A549 (cell line): ENCODE results near the gene KLHDC7B. TPM values are rescaled to one million over a fixed set of nuclear protein-coding genes. Genes with fewer than 3 reads are reported as not detected.

ENCODE experiments used
- ATAC-seq, 2 experiments: fragments of 200-7000 bp in 1 of 2; fragments of >200 bp in 1 of 2; cut with Nextera tagmentation in 1 of 2; cut with Tn5 transposase in 1 of 2; 3 replicates each; pipeline versions ENCODE4 v1.8.0 to v1.9.1; 2018 to 2020; ENCODE audit warnings: mild to moderate bottlenecking in 1 of 2, moderate library complexity in 1 of 2
- CTCF ChIA-PET: fragments of 300-600 bp; sonication (Branson Sonifier 250); formaldehyde crosslinking; extraction: SDS; loops from one replicate; lab custom pipeline; 2021; ENCODE audit warnings: antibody characterized with exemption, inconsistent platforms; lab: Yijun Ruan, JAX
- POLR2A ChIA-PET: fragments of 350-600 bp; formaldehyde crosslinking; extraction: SDS; loops from one replicate; lab custom pipeline; 2021; ENCODE audit warnings: antibody characterized with exemption, inconsistent platforms; lab: Yijun Ruan, JAX
- DNase-seq, 2 experiments: peaks; one replicate each; pipeline versions ENCODE4 v3.0.0 to v3.0.0-alpha.2; 2011 to 2016; ENCODE audit warnings: low read depth in 1 of 2, low spot score in 1 of 2
- FAIRE-seq: peaks from 2 replicates; lab custom pipeline; 2011; peaks lifted over from hg19 to GRCh38; lab: Jason Lieb, UNC
- H3K27ac ChIP-seq, 2 experiments: fragments of >200 bp; sonication (Bioruptor Twin); formaldehyde crosslinking; 3 replicates each; pipeline ENCODE4 v1.5.1; 2016 to 2017
- H3K4me1 ChIP-seq: fragments of >200 bp; sonication (Bioruptor Twin); formaldehyde crosslinking; 3 replicates; pipeline ENCODE4 v1.6.1; 2016
- H3K4me2 ChIP-seq: fragments of >200 bp; sonication (Bioruptor Twin); formaldehyde crosslinking; 3 replicates; pipeline ENCODE4 v1.6.1; 2016
- H3K4me3 ChIP-seq: fragments of >200 bp; sonication (Bioruptor Twin); formaldehyde crosslinking; 3 replicates; pipeline ENCODE4 v1.5.1; 2016
- H3K9me3 ChIP-seq: fragments of >200 bp; sonication (Bioruptor Twin); formaldehyde crosslinking; 3 replicates; pipeline ENCODE4 v1.6.1; 2016
- CBX2 ChIP-seq: fragments of 200-600 bp; sonication (generic); IDR thresholded peaks from 2 replicates; pipeline ENCODE4 v1.6.1; 2016; ENCODE audit warnings: low read depth, mild to moderate bottlenecking, borderline replicate concordance
- EHMT2 ChIP-seq: fragments of 200-600 bp; sonication (generic); IDR thresholded peaks from 2 replicates; pipeline ENCODE4 v1.6.1; 2016; ENCODE audit warnings: antibody characterized with exemption, low read depth, mild to moderate bottlenecking, moderate library complexity
- FOXS1 ChIP-seq: fragments of 250-450 bp; sonication (Bioruptor Pico); IDR thresholded peaks from 2 replicates; pipeline ENCODE4 v1.5.0; 2020; ENCODE audit warnings: mild to moderate bottlenecking, moderate library complexity
- JUNB ChIP-seq: fragments of >200 bp; sonication (Bioruptor Twin); formaldehyde crosslinking; IDR thresholded peaks from 2 replicates; pipeline ENCODE4 v1.6.1; 2016
- KDM5A ChIP-seq: fragments of 200-600 bp; sonication (generic); IDR thresholded peaks from 2 replicates; pipeline ENCODE4 v1.6.1; 2016; ENCODE audit warnings: antibody characterized with exemption, mild to moderate bottlenecking
- MYC ChIP-seq: IDR thresholded peaks from 2 replicates; pipeline ENCODE4 v1.6.1; 2012; ENCODE audit warnings: mild to moderate bottlenecking, inconsistent platforms, low read length, improper control_type of control experiment, borderline replicate concordance
- NFE2L2 ChIP-seq: fragments of 150-350 bp; conservative IDR thresholded peaks from 2 replicates; pipeline ENCODE4 v1.6.1; 2014; ENCODE audit warnings: low read length
- NPAS2 ChIP-seq: fragments of 250-450 bp; sonication (Bioruptor Pico); IDR thresholded peaks from 2 replicates; pipeline ENCODE4 v1.8.0; 2022; ENCODE audit warnings: mild to moderate bottlenecking, moderate library complexity, borderline replicate concordance
- PBX3 ChIP-seq: IDR thresholded peaks from 2 replicates; pipeline ENCODE4 v1.6.1; 2012
- POLR2A ChIP-seq: IDR thresholded peaks from 2 replicates; pipeline ENCODE4 v1.6.1; 2012; ENCODE audit warnings: mild to moderate bottlenecking, low read length
- RAD21 ChIP-seq, 2 experiments: fragments of >200 bp in 1 of 2; sonication (Bioruptor Twin) in 1 of 2; formaldehyde crosslinking in 1 of 2; IDR thresholded peaks in 1 of 2; conservative IDR thresholded peaks in 1 of 2; 2 replicates in 1 of 2; 3 replicates in 1 of 2; pipeline ENCODE4 v1.6.1; 2012 to 2018; ENCODE audit warnings: inconsistent platforms in 1 of 2
- RCOR1 ChIP-seq: fragments of 150-350 bp; IDR thresholded peaks from 2 replicates; pipeline ENCODE4 v1.6.1; 2014; ENCODE audit warnings: antibody characterized with exemption, low read length, low read depth
- RNF2 ChIP-seq: fragments of 200-600 bp; sonication (generic); IDR thresholded peaks from 2 replicates; pipeline ENCODE4 v1.6.1; 2016; ENCODE audit warnings: low read depth, mild to moderate bottlenecking, antibody characterized with exemption, moderate library complexity, borderline replicate concordance
- SMC3 ChIP-seq: fragments of >200 bp; sonication (Bioruptor Twin); formaldehyde crosslinking; IDR thresholded peaks from 3 replicates; pipeline ENCODE4 v1.6.1; 2018; ENCODE audit warnings: inconsistent platforms
- ZFP36 ChIP-seq: fragments of 450-650 bp; IDR thresholded peaks from 2 replicates; pipeline ENCODE4 v1.6.1; 2014; ENCODE audit warnings: borderline replicate concordance; ENCODE audit not compliant: partially characterized antibody
- ZSCAN20 ChIP-seq: fragments of 250-450 bp; sonication (Bioruptor Pico); IDR thresholded peaks from 2 replicates; pipeline ENCODE4 v1.8.0; 2022; ENCODE audit warnings: mild to moderate bottlenecking, moderate library complexity
- WGBS: methylation state at CpG from one replicate; pipeline ENCODE4 v1.1.6; 2017; ENCODE audit errors: missing lambda C conversion rate; 5-methylcytosine and 5-hydroxymethylcytosine counted together
- polyA plus RNA-seq, 4 experiments: library from polyadenylated mRNA; depleted of rRNA in 3 of 4; stranded (reverse); fragments of >200 nt; fragmentation: RNase III in 1 of 4; extraction: RNeasy Plus Mini Kit Qiagen cat#74134 plus additional on column Dnase treatment in 1 of 4; gene quantifications; 2 replicates in 3 of 4; 3 replicates in 1 of 4; pipeline ENCODE4 v1.2.3, GENCODE V29; 2011 to 2017
- TF ChIP-seq, protein P1 (sequence below): fragments of >200 bp; sonication (Bioruptor Twin); formaldehyde crosslinking; IDR thresholded peaks from 3 replicates; pipeline ENCODE4 v1.5.1; 2016
- TF ChIP-seq, protein P2 (sequence below): fragments of 200-600 bp; sonication (generic); IDR thresholded peaks from 2 replicates; pipeline ENCODE4 v1.6.1; 2016; ENCODE audit warnings: antibody characterized with exemption, mild to moderate bottlenecking, moderate library complexity

The KLHDC7B gene
- polyA plus RNA-seq, 2 of the 4 experiments (the other 2 are of a cell fraction), result 0.09 TPM; not detected in 1

- Histone ChIP-seq H3K9me3 (no peaks in the 10 kb centered on the region), H3K4me1 (no peaks in the 10 kb centered on the region), H3K4me3 (no peak overlapping the region), H3K27ac (no peak overlapping the region), H3K4me2 (no peak overlapping the region)
- FAIRE-seq, result no peak
- TF ChIP-seq EHMT2 (no peak), POLR2A (no peak), CBX2 (no peak), NPAS2 (no peak), MYC (no peak)
- TF ChIP-seq, protein P1, sequence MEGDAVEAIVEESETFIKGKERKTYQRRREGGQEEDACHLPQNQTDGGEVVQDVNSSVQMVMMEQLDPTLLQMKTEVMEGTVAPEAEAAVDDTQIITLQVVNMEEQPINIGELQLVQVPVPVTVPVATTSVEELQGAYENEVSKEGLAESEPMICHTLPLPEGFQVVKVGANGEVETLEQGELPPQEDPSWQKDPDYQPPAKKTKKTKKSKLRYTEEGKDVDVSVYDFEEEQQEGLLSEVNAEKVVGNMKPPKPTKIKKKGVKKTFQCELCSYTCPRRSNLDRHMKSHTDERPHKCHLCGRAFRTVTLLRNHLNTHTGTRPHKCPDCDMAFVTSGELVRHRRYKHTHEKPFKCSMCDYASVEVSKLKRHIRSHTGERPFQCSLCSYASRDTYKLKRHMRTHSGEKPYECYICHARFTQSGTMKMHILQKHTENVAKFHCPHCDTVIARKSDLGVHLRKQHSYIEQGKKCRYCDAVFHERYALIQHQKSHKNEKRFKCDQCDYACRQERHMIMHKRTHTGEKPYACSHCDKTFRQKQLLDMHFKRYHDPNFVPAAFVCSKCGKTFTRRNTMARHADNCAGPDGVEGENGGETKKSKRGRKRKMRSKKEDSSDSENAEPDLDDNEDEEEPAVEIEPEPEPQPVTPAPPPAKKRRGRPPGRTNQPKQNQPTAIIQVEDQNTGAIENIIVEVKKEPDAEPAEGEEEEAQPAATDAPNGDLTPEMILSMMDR, result no peak
- no peak for ATAC-seq
- no peak for DNase-seq
- ChIA-PET CTCF (interaction anchor here (0.5 to 6.7 kb wide), 6 partner anchors 11 to 50 kb away, joined by 3 to 53 read pairs (median 4); partner anchors contain the start of genes SCO2 and SYCE3), POLR2A (no interaction called here)
- WGBS, result 79% methylated on average over 8 of the region's 8 CpGs
Measured at GRCh38 chr22:50575426-50575941, 29.8 kb downstream of the KLHDC7B start.

- no peak overlapping the region for H3K4me3 ChIP-seq
- peak; percentile 28 to 69; a peak in 3 of 5 replicates for TF ChIP-seq RAD21 (conservative IDR thresholded peaks at IDR 0.05 in 1 of 2, IDR thresholded peaks at IDR 0.05 in 1 of 2)
- no peak for TF ChIP-seq SMC3
- TF ChIP-seq, all 56 proteins: peak for 1
- DNase-seq, result peak; percentile 20 to 69
- no peak for FAIRE-seq
- peak; percentile 63 to 81; a peak in 5 of 6 replicates for ATAC-seq
- Histone ChIP-seq H3K4me2 (no peak overlapping the region), H3K4me1 (peaks cover under 1% of the 10 kb centered on the region; the same call in 1 of the 3 replicates), H3K27ac (no peak overlapping the region), H3K9me3 (no peaks in the 10 kb centered on the region)
- POLR2A ChIA-PET, result no interaction called here
- 74% methylated on average over 3 of the region's 5 CpGs for WGBS
- CTCF ChIA-PET, result interaction anchor here (1.2 to 6.7 kb wide), 4 partner anchors 12 to 50 kb away, joined by 3 to 53 read pairs (median 4); partner anchors contain the start of genes SCO2 and SYCE3
Measured at GRCh38 chr22:50576070-50576469, 30.4 kb downstream of the KLHDC7B start.

DNA sequence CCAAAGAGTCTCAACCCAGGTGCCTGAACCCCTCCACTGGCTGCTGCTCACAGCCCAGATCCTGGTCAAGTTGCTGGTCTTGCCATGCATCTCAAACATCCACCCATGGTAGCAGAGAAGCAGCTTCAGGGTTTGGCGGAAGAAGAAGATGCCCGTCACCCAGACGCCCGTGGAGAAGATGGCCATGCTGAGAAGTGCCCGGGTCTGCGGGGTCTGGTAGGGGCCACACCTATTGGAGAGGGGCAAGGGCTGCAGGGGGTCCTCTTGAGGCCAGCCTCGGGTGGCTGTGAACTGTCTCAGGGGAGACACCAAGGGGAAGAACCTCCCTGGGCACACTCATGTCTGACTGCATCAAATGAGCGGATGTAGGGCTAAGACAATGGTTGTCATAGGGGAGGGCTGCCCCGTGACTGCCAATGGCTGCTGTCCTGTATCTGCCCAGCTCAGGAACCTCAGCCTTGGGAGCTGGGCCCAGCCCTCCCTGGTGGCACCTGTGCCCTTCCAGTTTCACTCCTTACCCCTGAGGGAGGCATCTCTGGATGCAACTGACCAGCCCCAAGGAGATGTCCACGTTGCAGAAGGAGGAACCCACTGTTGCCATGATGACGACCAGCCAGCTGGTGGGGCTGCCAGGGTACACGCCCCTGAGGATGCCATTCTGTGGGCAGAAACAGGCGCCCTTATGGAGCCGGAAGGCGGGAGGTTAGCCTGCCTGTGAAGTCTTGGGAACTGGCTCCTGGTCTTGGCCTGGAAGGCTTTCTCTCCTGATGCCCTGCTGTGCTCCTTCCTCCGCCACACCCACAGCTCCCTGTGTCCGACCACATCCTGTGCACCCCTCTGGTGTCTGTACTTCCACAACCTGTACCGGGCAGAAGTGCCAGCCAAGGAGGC is 31.4 kb downstream of the KLHDC7B start:
- CTCF ChIA-PET, result interaction anchor here (0.7 to 6.7 kb wide), 4 partner anchors 12 to 178 kb away, joined by 3 to 53 read pairs (median 4); partner anchors contain the start of gene SYCE3
- ATAC-seq, result 0 out of 6 replicates have a peak, but pooled peaks of 1 of the 2 experiments have one; percentile 8

DNA sequence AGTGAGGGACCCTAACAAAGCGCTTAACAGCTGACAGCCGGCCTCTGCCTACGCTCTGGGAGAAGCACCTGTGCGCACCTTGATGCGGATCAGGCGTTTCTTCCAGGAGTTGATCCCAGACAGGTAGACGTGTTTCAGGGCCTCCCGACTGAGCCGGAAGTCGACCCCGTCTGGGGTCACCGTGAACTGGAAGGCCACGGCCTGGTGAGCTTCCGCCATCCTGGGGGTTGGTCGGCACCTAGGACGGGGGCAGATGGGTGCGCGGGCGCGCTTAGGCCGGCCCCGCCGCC is 31.9 kb downstream of the KLHDC7B start:
- Histone ChIP-seq H3K27ac (no peak overlapping the region), H3K4me2 (no peak overlapping the region), H3K9me3 (no peaks in the 10 kb centered on the region), H3K4me1 (peaks cover 7% of the 10 kb centered on the region; the same call in 1 of the 3 replicates), H3K4me3 (no peak overlapping the region)
- ChIA-PET CTCF (interaction anchor here (0.7 to 6.7 kb wide), 3 partner anchors 13 to 179 kb away, joined by 3 to 53 read pairs (median 4); partner anchors contain the start of gene SYCE3), POLR2A (no interaction called here)
- WGBS, result 95% methylated on average over 19 of the region's 23 CpGs
- FAIRE-seq, result no peak
- DNase-seq, result no peak
- ATAC-seq, result no peak
- TF ChIP-seq RNF2, result no peak
- TF ChIP-seq JUNB, result no peak
- TF ChIP-seq ZSCAN20 (CRISPR knock-in tag), result no peak
- no peak for TF ChIP-seq ZFP36
- no peak for TF ChIP-seq FOXS1 (CRISPR knock-in tag)
- TF ChIP-seq NFE2L2, result no peak
- no peak for TF ChIP-seq PBX3
- no peak for TF ChIP-seq CBX2
- TF ChIP-seq, protein P2, sequence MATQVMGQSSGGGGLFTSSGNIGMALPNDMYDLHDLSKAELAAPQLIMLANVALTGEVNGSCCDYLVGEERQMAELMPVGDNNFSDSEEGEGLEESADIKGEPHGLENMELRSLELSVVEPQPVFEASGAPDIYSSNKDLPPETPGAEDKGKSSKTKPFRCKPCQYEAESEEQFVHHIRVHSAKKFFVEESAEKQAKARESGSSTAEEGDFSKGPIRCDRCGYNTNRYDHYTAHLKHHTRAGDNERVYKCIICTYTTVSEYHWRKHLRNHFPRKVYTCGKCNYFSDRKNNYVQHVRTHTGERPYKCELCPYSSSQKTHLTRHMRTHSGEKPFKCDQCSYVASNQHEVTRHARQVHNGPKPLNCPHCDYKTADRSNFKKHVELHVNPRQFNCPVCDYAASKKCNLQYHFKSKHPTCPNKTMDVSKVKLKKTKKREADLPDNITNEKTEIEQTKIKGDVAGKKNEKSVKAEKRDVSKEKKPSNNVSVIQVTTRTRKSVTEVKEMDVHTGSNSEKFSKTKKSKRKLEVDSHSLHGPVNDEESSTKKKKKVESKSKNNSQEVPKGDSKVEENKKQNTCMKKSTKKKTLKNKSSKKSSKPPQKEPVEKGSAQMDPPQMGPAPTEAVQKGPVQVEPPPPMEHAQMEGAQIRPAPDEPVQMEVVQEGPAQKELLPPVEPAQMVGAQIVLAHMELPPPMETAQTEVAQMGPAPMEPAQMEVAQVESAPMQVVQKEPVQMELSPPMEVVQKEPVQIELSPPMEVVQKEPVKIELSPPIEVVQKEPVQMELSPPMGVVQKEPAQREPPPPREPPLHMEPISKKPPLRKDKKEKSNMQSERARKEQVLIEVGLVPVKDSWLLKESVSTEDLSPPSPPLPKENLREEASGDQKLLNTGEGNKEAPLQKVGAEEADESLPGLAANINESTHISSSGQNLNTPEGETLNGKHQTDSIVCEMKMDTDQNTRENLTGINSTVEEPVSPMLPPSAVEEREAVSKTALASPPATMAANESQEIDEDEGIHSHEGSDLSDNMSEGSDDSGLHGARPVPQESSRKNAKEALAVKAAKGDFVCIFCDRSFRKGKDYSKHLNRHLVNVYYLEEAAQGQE, result no peak
- TF ChIP-seq RCOR1, result no peak

More for the DNA sequence above, 31.4 kb downstream of the KLHDC7B start:
- 88% methylated on average over 13 of the region's 18 CpGs for WGBS
- POLR2A ChIA-PET, result no interaction called here
- Histone ChIP-seq H3K4me1 (peaks cover 7% of the 10 kb centered on the region; the same call in 1 of the 3 replicates), H3K27ac (no peak overlapping the region), H3K9me3 (no peaks in the 10 kb centered on the region), H3K4me2 (no peak overlapping the region), H3K4me3 (no peak overlapping the region)
- DNase-seq, result no peak
- FAIRE-seq, result no peak
- TF ChIP-seq ZFP36 (no peak), NFE2L2 (no peak), KDM5A (no peak)
